ENCODE measurements around the gene PIK3CB. TPM values are rescaled to one million over a fixed set of nuclear protein-coding genes. Genes with fewer than 3 reads are reported as not detected.
"Not testable (repeated sequence)": the region's sequence is repeated elsewhere in the genome, so short reads cannot be mapped to it uniquely, and the experiment has no call there.

The PIK3CB gene
- total RNA-seq, 4 donors from 2014 or later = 24.9 to 94.7 (median 36.8) TPM

DNA sequence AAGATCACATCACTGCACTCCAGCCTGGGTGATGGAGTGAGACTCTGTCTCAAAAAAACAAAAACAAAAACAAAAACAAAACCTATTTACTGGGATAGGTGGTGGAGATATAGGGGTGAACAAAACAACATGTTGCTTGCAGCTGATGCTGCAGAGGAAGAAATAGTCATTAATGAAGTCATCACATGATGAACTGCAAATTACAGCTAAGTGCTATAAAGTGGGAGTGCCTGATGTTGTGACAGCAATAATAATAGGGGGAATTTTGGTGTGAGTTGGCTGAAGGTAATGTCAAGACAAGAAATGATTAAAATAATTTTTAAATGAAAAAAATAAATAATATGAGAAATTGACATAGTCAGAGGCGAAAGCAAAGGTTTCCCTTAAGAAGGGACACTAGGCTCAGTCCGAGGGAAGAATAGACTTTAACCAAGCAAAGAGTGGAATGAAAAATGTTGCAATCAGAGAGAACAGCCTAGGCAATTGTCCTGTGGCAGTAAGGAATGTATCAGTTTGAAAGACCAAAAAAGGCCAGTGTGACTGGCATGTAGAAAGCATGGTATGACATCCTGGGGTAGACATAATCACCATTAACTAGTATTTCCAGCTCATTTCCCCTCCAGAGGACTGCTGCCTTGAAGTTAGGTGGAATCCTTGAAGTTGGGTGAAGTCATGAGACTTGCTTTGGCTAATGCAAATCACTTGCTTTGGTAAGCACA is 14.7 kb upstream of the PIK3CB start:
- Histone ChIP-seq H3K4me3 (no peak overlapping the region), H3K4me1 (no peaks in the 10 kb centered on the region), H3K27me3 (no peaks in the 10 kb centered on the region), H3K27ac (no peak overlapping the region), H3K9me3 (no peaks in the 10 kb centered on the region), H3K36me3 (no peaks in the 10 kb centered on the region)
- TF ChIP-seq, protein P1, sequence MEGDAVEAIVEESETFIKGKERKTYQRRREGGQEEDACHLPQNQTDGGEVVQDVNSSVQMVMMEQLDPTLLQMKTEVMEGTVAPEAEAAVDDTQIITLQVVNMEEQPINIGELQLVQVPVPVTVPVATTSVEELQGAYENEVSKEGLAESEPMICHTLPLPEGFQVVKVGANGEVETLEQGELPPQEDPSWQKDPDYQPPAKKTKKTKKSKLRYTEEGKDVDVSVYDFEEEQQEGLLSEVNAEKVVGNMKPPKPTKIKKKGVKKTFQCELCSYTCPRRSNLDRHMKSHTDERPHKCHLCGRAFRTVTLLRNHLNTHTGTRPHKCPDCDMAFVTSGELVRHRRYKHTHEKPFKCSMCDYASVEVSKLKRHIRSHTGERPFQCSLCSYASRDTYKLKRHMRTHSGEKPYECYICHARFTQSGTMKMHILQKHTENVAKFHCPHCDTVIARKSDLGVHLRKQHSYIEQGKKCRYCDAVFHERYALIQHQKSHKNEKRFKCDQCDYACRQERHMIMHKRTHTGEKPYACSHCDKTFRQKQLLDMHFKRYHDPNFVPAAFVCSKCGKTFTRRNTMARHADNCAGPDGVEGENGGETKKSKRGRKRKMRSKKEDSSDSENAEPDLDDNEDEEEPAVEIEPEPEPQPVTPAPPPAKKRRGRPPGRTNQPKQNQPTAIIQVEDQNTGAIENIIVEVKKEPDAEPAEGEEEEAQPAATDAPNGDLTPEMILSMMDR (IDR thresholded peaks at IDR 0.05 in 4 of 5, conservative IDR thresholded peaks at IDR 0.05 in 1 of 5) = no peak
- no peak for TF ChIP-seq POLR2A (IDR thresholded peaks at IDR 0.05)
- intact Hi-C loops (cut with DNase I; ENCODE audit: low total_unique reads) = no loop called here
- ATAC-seq (no peak), DNase-seq (no peak)
- in situ Hi-C loops (cut with MboI; ENCODE audit: low sequenced_read_pairs in 4 of 4) = no loop called here

DNA sequence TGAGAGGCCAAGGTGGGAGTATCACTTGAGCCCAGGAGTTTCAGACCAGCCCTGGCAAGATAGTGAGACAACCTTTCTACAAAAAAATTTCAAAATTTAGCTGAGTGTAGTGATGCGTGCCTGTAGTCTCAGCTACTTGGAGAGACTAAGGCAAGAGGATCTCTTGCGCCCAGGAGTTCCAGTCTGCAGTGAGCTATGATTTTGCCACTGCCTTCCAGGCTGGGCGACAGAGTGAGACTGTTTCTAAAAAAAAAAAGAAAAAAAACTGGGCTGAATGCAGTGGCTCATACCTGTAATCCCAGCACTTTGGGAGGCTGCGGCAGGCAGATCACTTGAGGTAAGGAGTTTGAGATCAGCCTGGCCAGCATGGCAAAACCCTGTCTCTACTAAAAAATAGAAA is 14.0 kb upstream of the PIK3CB start:
- intact Hi-C loops (cut with DNase I; ENCODE audit: low total_unique reads) = no loop called here
- no peak for ATAC-seq

DNA sequence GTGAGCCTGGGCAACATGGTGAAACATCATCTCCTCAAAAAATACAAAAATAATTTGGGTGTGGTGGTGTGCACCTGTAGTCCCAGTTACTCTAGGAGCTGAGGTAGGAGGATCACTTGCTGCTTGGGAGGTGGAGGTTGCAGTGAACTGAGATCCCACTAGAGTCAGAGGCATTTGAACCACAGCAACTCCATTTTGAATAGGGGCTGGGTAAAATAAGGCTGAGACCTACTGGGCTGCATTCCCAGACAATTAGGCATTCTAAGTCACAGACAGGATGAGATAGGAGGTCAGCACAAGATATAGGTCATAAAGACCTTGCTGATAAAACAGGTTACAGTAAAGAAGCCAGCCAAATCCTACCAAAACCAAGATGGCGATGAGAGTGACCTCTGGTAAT is 12.1 kb upstream of the PIK3CB start:
- H3K9me3 ChIP-seq; H3K4me3 ChIP-seq; in situ Hi-C loops (cut with MboI; ENCODE audit: low sequenced_read_pairs in 4 of 4); intact Hi-C loops (cut with DNase I; ENCODE audit: low total_unique reads); H3K4me1 ChIP-seq; H3K27ac ChIP-seq; H3K27me3 ChIP-seq; DNase-seq; H3K36me3 ChIP-seq; ATAC-seq: not testable (repeated sequence)

More for the DNA sequence above, 14.0 kb upstream of the PIK3CB start:
- no peaks in the 10 kb centered on the region for H3K27me3 ChIP-seq
- H3K9me3 ChIP-seq = no peaks in the 10 kb centered on the region
- TF ChIP-seq POLR2A (IDR thresholded peaks at IDR 0.05) = no peak
- TF ChIP-seq, protein P1 (IDR thresholded peaks at IDR 0.05 in 4 of 5, conservative IDR thresholded peaks at IDR 0.05 in 1 of 5) = no peak
- DNase-seq = no peak
- H3K4me3 ChIP-seq = no peak overlapping the region
- in situ Hi-C loops (cut with MboI; ENCODE audit: low sequenced_read_pairs in 4 of 4) = no loop called here
- no peaks in the 10 kb centered on the region for H3K36me3 ChIP-seq
- no peak overlapping the region for H3K27ac ChIP-seq
- H3K4me1 ChIP-seq = no peaks in the 10 kb centered on the region

DNA sequence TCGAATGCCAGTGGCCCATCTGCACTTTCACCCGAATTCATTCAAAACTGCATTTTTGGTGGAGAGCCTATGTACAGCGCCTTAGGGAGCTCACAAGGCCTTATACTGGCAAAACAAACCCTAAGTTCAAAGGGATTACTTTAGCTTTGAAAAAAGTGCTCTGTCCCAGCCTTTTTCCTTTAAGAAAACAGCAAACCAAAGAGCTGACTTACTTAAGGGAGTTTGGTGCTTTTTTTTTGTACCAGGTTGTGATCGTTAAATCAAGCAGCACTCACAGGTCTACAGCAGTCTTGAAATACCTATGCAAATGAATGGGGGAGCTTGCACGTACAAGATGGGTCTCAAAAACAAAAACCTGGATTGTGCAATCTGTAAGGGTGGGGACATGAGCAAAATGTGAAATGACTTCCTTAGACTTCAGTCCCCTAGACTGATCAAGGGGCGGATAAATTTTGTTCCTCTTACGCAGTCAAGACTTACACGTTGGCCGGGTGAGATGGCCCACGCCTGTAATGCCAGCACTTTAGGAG is 11.6 kb upstream of the PIK3CB start:
- no peaks in the 10 kb centered on the region for H3K9me3 ChIP-seq
- ATAC-seq = peak in 1 of 2 donors; percentile 16
- no peaks in the 10 kb centered on the region for H3K4me1 ChIP-seq
- no peak for TF ChIP-seq POLR2A (IDR thresholded peaks at IDR 0.05)
- TF ChIP-seq, protein P1 (IDR thresholded peaks at IDR 0.05 in 4 of 5, conservative IDR thresholded peaks at IDR 0.05 in 1 of 5) = no peak
- no peaks in the 10 kb centered on the region for H3K36me3 ChIP-seq
- in situ Hi-C loops (cut with MboI; ENCODE audit: low sequenced_read_pairs in 4 of 4) = no loop called here
- H3K4me3 ChIP-seq = no peak overlapping the region
- intact Hi-C loops (cut with DNase I; ENCODE audit: low total_unique reads) = no loop called here
- no peak for DNase-seq
- H3K27ac ChIP-seq = no peak overlapping the region
- H3K27me3 ChIP-seq = no peaks in the 10 kb centered on the region

DNA sequence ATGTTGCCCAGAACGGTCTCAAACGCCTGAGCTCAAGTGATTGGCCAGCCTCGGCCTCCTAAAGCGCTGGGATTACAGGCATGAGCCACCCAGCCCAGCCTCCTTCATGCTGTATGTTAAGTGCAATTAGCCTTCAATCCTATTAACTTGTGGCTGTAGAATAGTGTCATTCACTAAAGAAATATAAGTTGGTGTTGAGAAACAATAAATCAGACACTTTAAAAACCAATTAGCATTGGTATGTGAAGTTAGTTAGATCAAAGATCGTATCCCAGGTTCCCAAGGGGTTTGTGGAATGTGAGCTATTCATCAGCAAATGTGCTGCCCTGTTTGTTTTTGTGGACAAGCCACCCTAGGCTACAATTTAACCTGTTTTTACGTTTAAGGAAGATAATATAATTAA is 11.0 kb upstream of the PIK3CB start:
- no peak overlapping the region for H3K4me3 ChIP-seq
- no peak for DNase-seq
- H3K27me3 ChIP-seq = no peaks in the 10 kb centered on the region
- H3K4me1 ChIP-seq = no peaks in the 10 kb centered on the region
- H3K36me3 ChIP-seq = no peaks in the 10 kb centered on the region
- no peak for ATAC-seq
- H3K27ac ChIP-seq = peak overlapping the region in 3 of 4 donors; percentile 11 to 53 (median 15)
- in situ Hi-C loops (cut with MboI; ENCODE audit: low sequenced_read_pairs in 4 of 4) (no loop called here), intact Hi-C loops (cut with DNase I; ENCODE audit: low total_unique reads) (no loop called here)
- TF ChIP-seq, protein P1 (IDR thresholded peaks at IDR 0.05 in 4 of 5, conservative IDR thresholded peaks at IDR 0.05 in 1 of 5) = no peak
- TF ChIP-seq POLR2A (IDR thresholded peaks at IDR 0.05) = no peak
- H3K9me3 ChIP-seq = no peaks in the 10 kb centered on the region
